ENCODE data around the gene CST5.

DNA sequence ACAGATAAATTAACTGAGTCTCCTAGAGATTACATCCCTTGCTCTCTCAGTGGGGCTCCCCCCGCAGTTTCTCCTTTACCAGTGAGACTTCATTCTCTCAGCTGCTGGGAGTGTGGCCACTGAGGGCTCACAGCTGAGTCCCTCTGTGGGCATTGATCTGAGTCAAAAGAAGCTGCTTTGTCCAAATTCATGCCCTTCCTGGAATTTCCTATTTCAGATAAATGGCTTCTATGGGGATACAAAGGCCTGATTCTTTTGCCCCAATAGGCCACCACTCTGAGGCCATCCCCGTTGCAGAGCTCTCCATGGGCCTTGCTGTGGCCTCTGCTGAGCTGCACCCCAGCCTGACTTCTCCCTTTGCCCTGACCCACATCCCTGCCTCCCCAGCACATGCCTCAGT is 10.0 kb downstream of the CST5 start:
- TF ChIP-seq, protein P1, sequence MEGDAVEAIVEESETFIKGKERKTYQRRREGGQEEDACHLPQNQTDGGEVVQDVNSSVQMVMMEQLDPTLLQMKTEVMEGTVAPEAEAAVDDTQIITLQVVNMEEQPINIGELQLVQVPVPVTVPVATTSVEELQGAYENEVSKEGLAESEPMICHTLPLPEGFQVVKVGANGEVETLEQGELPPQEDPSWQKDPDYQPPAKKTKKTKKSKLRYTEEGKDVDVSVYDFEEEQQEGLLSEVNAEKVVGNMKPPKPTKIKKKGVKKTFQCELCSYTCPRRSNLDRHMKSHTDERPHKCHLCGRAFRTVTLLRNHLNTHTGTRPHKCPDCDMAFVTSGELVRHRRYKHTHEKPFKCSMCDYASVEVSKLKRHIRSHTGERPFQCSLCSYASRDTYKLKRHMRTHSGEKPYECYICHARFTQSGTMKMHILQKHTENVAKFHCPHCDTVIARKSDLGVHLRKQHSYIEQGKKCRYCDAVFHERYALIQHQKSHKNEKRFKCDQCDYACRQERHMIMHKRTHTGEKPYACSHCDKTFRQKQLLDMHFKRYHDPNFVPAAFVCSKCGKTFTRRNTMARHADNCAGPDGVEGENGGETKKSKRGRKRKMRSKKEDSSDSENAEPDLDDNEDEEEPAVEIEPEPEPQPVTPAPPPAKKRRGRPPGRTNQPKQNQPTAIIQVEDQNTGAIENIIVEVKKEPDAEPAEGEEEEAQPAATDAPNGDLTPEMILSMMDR (IDR thresholded peaks at IDR 0.05) = no peak
- TF ChIP-seq POLR2A (IDR thresholded peaks at IDR 0.05) = no peak
- no peak for TF ChIP-seq POLR2AphosphoS5 (IDR thresholded peaks at IDR 0.05)

Measured in prostate gland (tissue), 2 donors.